GM08714 (cell line): Measurements from ENCODE around the gene ZCCHC13.

ENCODE experiments used
- H3K4me3 ChIP-seq: fragments of 200-500 bp; sonication (Bioruptor generic); 2 replicates; pipeline ENCODE4 v1.5.1; 2014; ENCODE audit warnings: mild to moderate bottlenecking, low read length, inconsistent platforms
- ZNF274 ChIP-seq: IDR thresholded peaks from 2 replicates; pipeline ENCODE4 v1.6.1; 2012; ENCODE audit warnings: mild to moderate bottlenecking, low read depth, low read length

The ZCCHC13 gene

DNA sequence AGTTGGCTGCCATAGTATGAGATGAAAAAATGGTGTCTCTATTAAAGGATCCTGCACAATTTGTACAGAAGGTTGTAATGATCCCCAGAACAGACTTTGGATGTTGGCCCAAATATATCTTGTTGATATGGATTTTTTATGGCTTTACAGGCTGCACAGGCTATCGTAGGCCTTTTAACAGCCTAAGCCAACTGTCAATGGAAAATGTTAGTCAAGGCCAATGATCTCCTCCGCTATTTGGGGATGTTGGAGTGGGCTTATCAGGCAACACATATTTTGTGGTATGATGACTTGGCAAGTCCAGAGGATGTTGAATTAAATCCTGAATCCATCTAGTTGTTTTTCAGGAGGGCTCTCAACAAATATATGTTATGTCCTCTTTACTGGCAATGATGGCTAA, 42.1 kb downstream of the ZCCHC13 start:
- no peak for TF ChIP-seq ZNF274
- H3K4me3 ChIP-seq: no peak overlapping the region

- H3K4me3 ChIP-seq: no peak overlapping the region
- TF ChIP-seq ZNF274: no peak
Measured at GRCh38 chrX:74349387-74349786, 45.4 kb downstream of the ZCCHC13 start.

GRCh38 chrX:74351760-74352159, 47.8 kb downstream of the ZCCHC13 start:
- no peak overlapping the region for H3K4me3 ChIP-seq
- TF ChIP-seq ZNF274: no peak

DNA sequence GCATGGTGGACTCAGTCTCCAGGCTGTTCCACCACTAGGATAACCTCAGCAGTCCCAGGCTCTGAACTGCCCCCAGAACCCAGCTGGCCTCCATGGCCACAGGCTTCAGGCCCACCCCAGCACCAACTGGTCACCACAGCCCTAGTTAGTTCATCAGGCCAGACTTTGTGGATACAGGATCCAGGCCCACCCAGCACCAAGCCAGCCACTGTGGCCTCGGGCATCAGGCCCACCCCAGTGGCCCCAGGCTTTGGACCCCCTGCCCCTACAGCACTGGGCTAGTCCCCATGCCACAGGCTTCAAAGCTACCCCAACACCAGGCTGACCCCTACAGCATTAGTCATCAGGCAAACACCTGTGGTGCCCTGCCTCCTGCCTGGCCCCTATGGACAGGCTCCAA, 50.0 kb downstream of the ZCCHC13 start:
- no peak overlapping the region for H3K4me3 ChIP-seq
- TF ChIP-seq ZNF274: no peak
